Esophagus muscularis mucosa (tissue), 3 donors: ENCODE measurements around the gene LMNA.

Experiments used
- CTCF ChIP-seq, 3 experiments: fragments of 200-600 bp in 2 of 3; fragments of 450-650 bp in 1 of 3; sonication (generic) in 2 of 3; IDR thresholded peaks; one replicate each; pipeline ENCODE4 v1.5.1; 2017 to 2019; ENCODE audit warnings: antibody characterized with exemption in 3 of 3, mild to moderate bottlenecking in 2 of 3, moderate library complexity in 1 of 3
- POLR2A ChIP-seq: fragments of 450-650 bp; IDR thresholded peaks from one replicate; pipeline ENCODE4 v1.6.1; 2017; ENCODE audit warnings: antibody characterized with exemption, moderate library complexity, mild to moderate bottlenecking, low read depth
- POLR2AphosphoS5 ChIP-seq, 2 donors: sonication (generic); formaldehyde crosslinking; IDR thresholded peaks; one replicate each; pipeline ENCODE4 v1.6.1; 2017; ENCODE audit warnings: antibody characterized with exemption in 2 of 2

GRCh38 chr1:156157506-156157905, 43.0 kb downstream of the LMNA start:
- TF ChIP-seq CTCF (IDR thresholded peaks at IDR 0.05) (no peak), POLR2AphosphoS5 (IDR thresholded peaks at IDR 0.05) (no peak), POLR2A (no peak)
